MM.1S (cell line): ENCODE measurements around the gene GRAP.

Experiments used
- DNase-seq: peaks from one replicate; pipeline ENCODE4 v3.0.0-alpha.2; 2015
- H2AFZ ChIP-seq: fragments of 300-600 bp; sonication (generic); 2 replicates; pipeline ENCODE4 v1.6.0; 2016; ENCODE audit warnings: antibody characterized with exemption, low read length
- H3F3A ChIP-seq: fragments of 300-600 bp; sonication (generic); 2 replicates; pipeline ENCODE4 v1.6.1; 2016; ENCODE audit warnings: mild to moderate bottlenecking, antibody characterized with exemption, low read length, moderate library complexity, mixed read lengths; ENCODE audit not compliant: insufficient read depth
- H3K27ac ChIP-seq: fragments of 300-600 bp; sonication (generic); 2 replicates; pipeline ENCODE4 v1.5.1; 2016; ENCODE audit warnings: mild to moderate bottlenecking, low read length
- H3K27me3 ChIP-seq: fragments of 300-600 bp; sonication (generic); replicated peaks from 2 replicates; pipeline ENCODE4 v1.6.0; 2016; ENCODE audit warnings: low read length; ENCODE audit not compliant: insufficient read depth
- H3K36me3 ChIP-seq: fragments of 300-600 bp; sonication (generic); replicated peaks from 2 replicates; pipeline ENCODE4 v1.6.1; 2016; ENCODE audit warnings: mild to moderate bottlenecking, low read length, mixed read lengths; ENCODE audit not compliant: insufficient read depth
- H3K4me1 ChIP-seq: fragments of 300-600 bp; sonication (generic); 2 replicates; pipeline ENCODE4 v1.6.1; 2016; ENCODE audit warnings: low read length, mixed read lengths
- H3K4me2 ChIP-seq: fragments of 300-600 bp; sonication (generic); 2 replicates; pipeline ENCODE4 v1.6.0; 2016; ENCODE audit warnings: low read depth, low read length
- H3K4me3 ChIP-seq: fragments of 300-600 bp; sonication (generic); 2 replicates; pipeline ENCODE4 v1.5.1; 2016; ENCODE audit warnings: low read length, mixed read lengths
- H3K79me2 ChIP-seq: fragments of 300-600 bp; sonication (generic); 2 replicates; pipeline ENCODE4 v1.6.1; 2016; ENCODE audit warnings: mixed run types, low read length, mixed read lengths
- H3K9ac ChIP-seq: fragments of 300-600 bp; sonication (generic); 2 replicates; pipeline ENCODE4 v1.6.1; 2016; ENCODE audit warnings: low read length, mixed read lengths
- H3K9me2 ChIP-seq: fragments of 300-600 bp; sonication (generic); replicated peaks from 2 replicates; pipeline ENCODE4 v1.6.1; 2016; ENCODE audit warnings: mild to moderate bottlenecking, low read length, mixed read lengths; ENCODE audit not compliant: insufficient read depth
- H3K9me3 ChIP-seq: fragments of 300-600 bp; sonication (generic); replicated peaks from 2 replicates; pipeline ENCODE4 v1.6.1; 2016; ENCODE audit warnings: mild to moderate bottlenecking, low read length, mixed read lengths; ENCODE audit not compliant: insufficient read depth
- H4K20me1 ChIP-seq: fragments of 300-600 bp; sonication (generic); 2 replicates; pipeline ENCODE4 v1.6.1; 2016; ENCODE audit warnings: mild to moderate bottlenecking, low read length, moderate library complexity, mixed read lengths; ENCODE audit not compliant: insufficient read depth
- CTCF ChIP-seq: fragments of 300-600 bp; sonication (generic); IDR thresholded peaks from 2 replicates; pipeline ENCODE4 v1.5.1; 2016; ENCODE audit warnings: antibody characterized with exemption, low read length, mixed read lengths
- EZH2 ChIP-seq: fragments of 300-600 bp; sonication (generic); optimal IDR thresholded peaks from 2 replicates; pipeline ENCODE3; 2017; ENCODE audit warnings: low read depth, mild to moderate bottlenecking, antibody characterized with exemption, low read length, mixed read lengths
- EZH2phosphoT487 ChIP-seq: fragments of 300-600 bp; sonication (generic); IDR thresholded peaks from 2 replicates; pipeline ENCODE4 v1.6.1; 2018; ENCODE audit warnings: antibody characterized with exemption, low read length

GRAP gene

GRCh38 chr17:18992454-18993130 lies 54.2 kb downstream of the GRAP start:
- TF ChIP-seq EZH2phosphoT487 (no peak), CTCF (no peak), EZH2 (no peak)
- DNase-seq, result peak; percentile 91
- H2AFZ ChIP-seq, result no peak overlapping the region
- H3K27ac ChIP-seq, result peak overlapping the region; percentile 51; the same call in 1 of the 2 replicates
- H3K4me2 ChIP-seq, result peak overlapping the region; percentile 82
- no peaks in the 10 kb centered on the region for H4K20me1 ChIP-seq
- H3K9me2 ChIP-seq, result no peaks in the 10 kb centered on the region
- H3K4me3 ChIP-seq, result peak overlapping the region; percentile 26; the same call in 1 of the 2 replicates
- H3K4me1 ChIP-seq, result peaks cover 24% of the 10 kb centered on the region
- no peaks in the 10 kb centered on the region for H3K27me3 ChIP-seq
- no peak overlapping the region for H3K9ac ChIP-seq
- peaks cover 8% of the 10 kb centered on the region; the same call in 1 of the 2 replicates for H3F3A ChIP-seq
- peaks cover 58% of the 10 kb centered on the region for H3K79me2 ChIP-seq
- no peaks in the 10 kb centered on the region for H3K36me3 ChIP-seq
- H3K9me3 ChIP-seq, result no peaks in the 10 kb centered on the region

DNA sequence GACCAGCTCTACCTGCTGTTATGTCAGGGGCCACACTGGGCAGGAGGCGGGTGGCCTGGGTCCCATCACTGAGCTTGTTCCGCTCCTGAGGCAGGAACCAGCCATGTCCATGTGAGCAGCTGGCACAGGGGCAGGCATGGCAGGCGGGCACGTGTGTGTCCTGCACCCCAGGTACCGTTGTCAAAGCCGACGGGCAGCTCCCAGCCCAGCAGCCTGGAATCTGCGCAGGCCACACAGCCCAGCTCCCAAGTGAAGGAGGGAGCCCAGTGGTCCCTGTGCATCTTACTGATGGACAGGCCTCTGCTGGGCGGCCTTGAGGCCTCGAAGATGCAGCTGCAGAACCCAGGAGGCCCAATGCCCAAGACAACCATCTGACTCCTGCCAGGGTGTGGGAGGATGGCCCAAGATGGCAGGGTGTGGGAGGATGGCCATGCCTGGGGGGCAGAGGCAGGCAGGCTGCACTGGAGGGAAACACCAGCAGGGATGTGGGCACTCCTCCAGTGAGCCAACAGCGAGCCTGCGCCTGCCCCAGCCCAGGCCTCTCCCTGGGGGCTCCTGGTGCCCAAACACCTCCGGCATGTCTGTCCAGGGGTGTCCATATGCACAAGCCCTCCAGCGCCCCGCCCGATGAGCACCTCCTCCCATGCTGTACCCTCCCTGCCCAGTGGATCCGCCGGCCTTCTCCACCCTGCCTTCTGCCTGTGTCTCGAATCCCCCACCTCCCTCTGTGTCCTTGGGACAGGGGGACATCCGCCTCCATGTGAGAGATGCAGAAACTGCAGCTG lies 55.0 kb downstream of the GRAP start:
- H3K9ac ChIP-seq, result no peak overlapping the region

GRCh38 chr17:18990331-18990730 lies 56.4 kb downstream of the GRAP start:
- no peaks in the 10 kb centered on the region for H3K9me3 ChIP-seq
- TF ChIP-seq EZH2phosphoT487, result no peak
- no peak for TF ChIP-seq EZH2
- TF ChIP-seq CTCF, result no peak
- peaks cover 47% of the 10 kb centered on the region for H3K79me2 ChIP-seq
- H3K36me3 ChIP-seq, result no peaks in the 10 kb centered on the region
- peaks cover 8% of the 10 kb centered on the region; the same call in 1 of the 2 replicates for H3F3A ChIP-seq
- no peaks in the 10 kb centered on the region for H3K27me3 ChIP-seq
- H3K4me3 ChIP-seq, result no peak overlapping the region
- H3K4me1 ChIP-seq, result peaks cover 24% of the 10 kb centered on the region
- H4K20me1 ChIP-seq, result no peaks in the 10 kb centered on the region
- H3K9me2 ChIP-seq, result no peaks in the 10 kb centered on the region
- no peak overlapping the region for H3K4me2 ChIP-seq
- no peak overlapping the region for H3K9ac ChIP-seq
- no peak overlapping the region for H3K27ac ChIP-seq
- DNase-seq, result no peak
- H2AFZ ChIP-seq, result no peak overlapping the region

More for the DNA sequence above, 55.0 kb downstream of the GRAP start:
- Histone ChIP-seq H3K79me2 (peaks cover 54% of the 10 kb centered on the region), H3K4me2 (no peak overlapping the region), H3K9me2 (no peaks in the 10 kb centered on the region), H3K36me3 (no peaks in the 10 kb centered on the region), H3K9me3 (no peaks in the 10 kb centered on the region), H3K27ac (no peak overlapping the region), H4K20me1 (no peaks in the 10 kb centered on the region), H3K4me3 (no peak overlapping the region), H3K4me1 (peaks cover 24% of the 10 kb centered on the region), H3F3A (peaks cover 8% of the 10 kb centered on the region; the same call in 1 of the 2 replicates), H3K27me3 (no peaks in the 10 kb centered on the region), H2AFZ (no peak overlapping the region)
- DNase-seq, result no peak
- TF ChIP-seq EZH2phosphoT487, result no peak
- TF ChIP-seq EZH2, result no peak
- no peak for TF ChIP-seq CTCF
